GM12878 (cell line): ENCODE data around the gene ITGA2. TPM values are rescaled to one million over a fixed set of nuclear protein-coding genes. Genes with fewer than 3 reads are reported as not detected.

Experiments
- ATAC-seq: fragments of 200-7000 bp; cut with Tn5 transposase; 3 replicates; pipeline ENCODE4 v1.9.1; 2020; ENCODE audit warnings: mild to moderate bottlenecking, moderate library complexity
- BruUV-seq: library from RNA; stranded (reverse); fragments of 400-500 nt; replicated peaks from 2 replicates; lab custom pipeline; 2021; lab: Mats Ljungman, UMichigan
- CTCF ChIA-PET: fragments of 300-600 bp; sonication (Branson Sonifier 250); formaldehyde crosslinking; extraction: SDS; loops from one replicate; lab custom pipeline; 2021; ENCODE audit warnings: inconsistent platforms; lab: Yijun Ruan, JAX
- POLR2A ChIA-PET: fragments of 350-600 bp; formaldehyde crosslinking; extraction: SDS; loops from one replicate; lab custom pipeline; 2021; ENCODE audit warnings: inconsistent platforms; lab: Charles Lee
- RAD21 ChIA-PET: fragments of 300-600 bp; sonication (Branson Sonifier 250); formaldehyde crosslinking; loops from one replicate; lab custom pipeline; 2023; ENCODE audit warnings: antibody characterized with exemption; ENCODE audit not compliant: unreplicated experiment; lab: Charles Lee
- SMC1A ChIA-PET: fragments of 300-600 bp; sonication (Branson Sonifier 250); formaldehyde crosslinking; loops from one replicate; lab custom pipeline; 2023; ENCODE audit not compliant: unreplicated experiment, uncharacterized antibody; lab: Charles Lee
- DNase-seq: peaks from one replicate; pipeline ENCODE4 v3.0.0-alpha.2; 2011; ENCODE audit warnings: low read depth, low spot score
- FAIRE-seq: peaks from 3 replicates; lab custom pipeline; 2011; peaks lifted over from hg19 to GRCh38; lab: Jason Lieb, UNC
- H2AFZ ChIP-seq: 2 replicates; pipeline ENCODE4 v1.6.0; 2011; ENCODE audit warnings: low read depth, low read length, control low read depth; ENCODE audit not compliant: control insufficient read depth
- H3K27ac ChIP-seq: 2 replicates; pipeline ENCODE4 v1.5.1; 2011; ENCODE audit warnings: control low read depth; ENCODE audit not compliant: control insufficient read depth, insufficient read depth
- H3K27me3 ChIP-seq, 2 experiments: replicated peaks in 1 of 2; 2 replicates each; pipeline versions ENCODE4 v1.6.0 to v1.6.1; 2011; ENCODE audit warnings: low read length in 1 of 2; ENCODE audit not compliant: control insufficient read depth in 2 of 2, insufficient read depth in 2 of 2
- H3K36me3 ChIP-seq, 2 experiments: 2 replicates each; pipeline ENCODE4 v1.5.1; 2011; ENCODE audit warnings: low read length in 1 of 2; ENCODE audit not compliant: control insufficient read depth in 2 of 2, insufficient read depth in 2 of 2
- H3K4me1 ChIP-seq: 2 replicates; pipeline ENCODE4 v1.6.1; 2011; ENCODE audit warnings: mild to moderate bottlenecking, low read length, moderate library complexity, mixed read lengths; ENCODE audit not compliant: control insufficient read depth, insufficient read depth
- H3K4me2 ChIP-seq: 2 replicates; pipeline ENCODE4 v1.6.0; 2011; ENCODE audit warnings: control low read depth; ENCODE audit not compliant: control insufficient read depth, insufficient read depth
- H3K4me3 ChIP-seq: fragments of 200-600 bp; sonication (generic); 2 replicates; pipeline ENCODE4 v1.5.1; 2016
- H3K79me2 ChIP-seq: 2 replicates; pipeline ENCODE4 v1.6.0; 2011; ENCODE audit warnings: low read length; ENCODE audit not compliant: control insufficient read depth, insufficient read depth
- H3K9ac ChIP-seq: 2 replicates; pipeline ENCODE4 v1.8.0; 2011; ENCODE audit warnings: low read length, control low read depth, mixed read lengths; ENCODE audit not compliant: control insufficient read depth, insufficient read depth
- H3K9me3 ChIP-seq: replicated peaks from 3 replicates; pipeline ENCODE4 v1.5.1; 2011; ENCODE audit warnings: mild to moderate bottlenecking, low read length; ENCODE audit not compliant: control insufficient read depth, insufficient read depth
- H4K20me1 ChIP-seq: 2 replicates; pipeline ENCODE4 v1.6.0; 2011; ENCODE audit not compliant: control insufficient read depth, insufficient read depth
- ATF7 ChIP-seq: fragments of 450-650 bp; IDR thresholded peaks from 2 replicates; pipeline ENCODE4 v1.6.1; 2016; ENCODE audit warnings: low read depth, mild to moderate bottlenecking
- BACH1 ChIP-seq: fragments of 450-650 bp; IDR thresholded peaks from 2 replicates; pipeline ENCODE4 v1.6.1; 2017; ENCODE audit warnings: mild to moderate bottlenecking, borderline replicate concordance
- CEBPB ChIP-seq, 2 experiments: fragments of 150-350 bp in 1 of 2; IDR thresholded peaks; 2 replicates each; pipeline ENCODE4 v1.6.1; 2012 to 2014; ENCODE audit warnings: low read depth in 2 of 2, low read length in 2 of 2, borderline replicate concordance in 1 of 2, inconsistent platforms in 1 of 2
- CREB1 ChIP-seq: IDR thresholded peaks from 2 replicates; pipeline ENCODE4 v1.6.1; 2012; ENCODE audit warnings: low read depth, mild to moderate bottlenecking, inconsistent platforms
- FOXK2 ChIP-seq: fragments of 450-650 bp; IDR thresholded peaks from 2 replicates; pipeline ENCODE4 v1.6.1; 2017; ENCODE audit warnings: mild to moderate bottlenecking, moderate library complexity
- NFIC ChIP-seq: IDR thresholded peaks from 2 replicates; pipeline ENCODE4 v1.6.1; 2012; ENCODE audit warnings: low read depth, mild to moderate bottlenecking, inconsistent platforms, low read length, moderate library complexity
- PBX3 ChIP-seq: IDR thresholded peaks from 2 replicates; pipeline ENCODE4 v1.6.1; 2011; ENCODE audit warnings: mild to moderate bottlenecking, low read depth, low read length, moderate library complexity; ENCODE audit not compliant: insufficient replicate concordance
- POLR2AphosphoS2 ChIP-seq: IDR thresholded peaks from 2 replicates; pipeline ENCODE4 v1.6.1; 2011; ENCODE audit warnings: low read depth, mild to moderate bottlenecking, low read length, improper control_type of control experiment, moderate library complexity
- SPI1 ChIP-seq: IDR thresholded peaks from 2 replicates; pipeline ENCODE4 v1.6.1; 2011; ENCODE audit warnings: low read depth, mild to moderate bottlenecking, low read length, moderate library complexity, borderline replicate concordance; ENCODE audit not compliant: insufficient read depth
- TCF3 ChIP-seq: IDR thresholded peaks from 2 replicates; pipeline ENCODE4 v1.6.1; 2012; ENCODE audit warnings: low read depth, mild to moderate bottlenecking, low read length, borderline replicate concordance; ENCODE audit not compliant: insufficient read depth
- ZNF207 ChIP-seq: fragments of 450-650 bp; IDR thresholded peaks from 2 replicates; pipeline ENCODE4 v1.6.1; 2014; ENCODE audit warnings: antibody characterized with exemption, mild to moderate bottlenecking, borderline replicate concordance
- WGBS: methylation state at CpG from one replicate; pipeline ENCODE4 v1.1.6; 2016; ENCODE audit warnings: low lambda C conversion rate; ENCODE audit not compliant: insufficient replicate concordance, insufficient coverage; ENCODE audit errors: missing lambda C conversion rate; 5-methylcytosine and 5-hydroxymethylcytosine counted together
- in situ Hi-C: fragments of 300-500 bp; cut with MboI; formaldehyde crosslinking; loops from 9 replicates; pipeline ENCODE4 v1.14.3; 2018; ENCODE audit warnings: mixed read lengths
- intact Hi-C: fragments of 100-400 bp; cut with micrococcal nuclease; formaldehyde crosslinking; loops from one replicate; pipeline ENCODE4 v1.14.2; 2022; ENCODE audit not compliant: unreplicated experiment
- polyA plus RNA-seq, 11 experiments: library from polyadenylated mRNA; depleted of rRNA in 4 of 11; unstranded in 6 of 11; stranded (reverse) in 5 of 11; fragments of >200 nt; fragmentation: Nextera tagmentation in 4 of 11; fragmentation: Illumina TruSeq in 1 of 11; extraction: Ambion mirVana in 4 of 11; extraction: Trizol in 1 of 11; gene quantifications; 1 replicate in 1 of 11; 2 replicates in 10 of 11; pipeline versions ENCODE4 v1.2.1 to v1.2.3, GENCODE V29; 2011 to 2016; ENCODE audit warnings: inconsistent platforms in 2 of 11, missing spikeins in 2 of 11, low read depth in 1 of 11
- total RNA-seq, 4 experiments: library from RNA; depleted of rRNA in 3 of 4; stranded (reverse); fragments of >200 nt in 3 of 4; fragmentation: Illumina TruSeq in 1 of 4; extraction: Trizol in 1 of 4; gene quantifications; 2 replicates each; pipeline versions ENCODE4 v1.2.1 to v1.2.3, GENCODE V29; 2013 to 2021

ITGA2 gene
- total and polyA plus RNA-seq, 10 of the 15 experiments (the other 5 are each of a cell fraction or from before 2014, with no cell fraction given): under 0.01 to 0.13 (median 0.03) TPM; not detected in 6

DNA sequence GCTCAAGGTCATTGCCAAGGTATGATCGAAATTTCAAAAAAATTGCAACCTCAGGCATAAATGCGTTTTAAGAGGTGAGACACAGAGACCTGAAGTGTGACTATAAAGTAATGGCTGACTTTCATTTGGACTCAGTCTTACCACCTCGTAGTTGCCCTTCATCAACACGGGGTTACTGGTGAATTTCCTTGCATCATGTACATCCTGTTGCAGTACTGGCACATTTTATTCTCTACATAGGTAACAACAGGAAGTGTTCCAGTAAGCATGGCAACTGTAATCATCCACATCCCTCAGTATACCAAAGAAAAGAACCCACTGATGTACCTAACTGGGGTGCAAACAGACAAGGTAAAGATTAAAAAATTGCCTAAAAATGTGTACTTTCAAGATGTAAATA is 91.1 kb downstream of the ITGA2 start:
- Histone ChIP-seq H3K79me2 (no peaks in the 10 kb centered on the region), H3K36me3 (no peaks in the 10 kb centered on the region), H3K27me3 (no peaks in the 10 kb centered on the region; a peak in 2 of 4 replicates), H3K27ac (no peak overlapping the region), H3K4me3 (no peak overlapping the region), H4K20me1 (no peaks in the 10 kb centered on the region), H3K9me3 (no peaks in the 10 kb centered on the region), H3K9ac (no peak overlapping the region)
- RAD21 ChIA-PET: interaction anchor here (1.0 kb wide), 1 partner anchor 132 kb away, joined by 3 read pairs; no protein-coding TSS in a partner anchor
- no peak for DNase-seq
- no TSS peak for BruUV-seq
- WGBS: 10% methylated on average over 4 of the region's 4 CpGs
- no peak for FAIRE-seq
- TF ChIP-seq NFIC (no peak), SPI1 (no peak), CREB1 (no peak), FOXK2 (no peak), PBX3 (no peak), POLR2AphosphoS2 (no peak), ATF7 (no peak), CEBPB (IDR thresholded peaks at IDR 0.05; ENCODE audit: borderline replicate concordance in 1 of 2, low read depth in 2 of 2, low read length in 2 of 2) (no peak), ZNF207 (no peak), BACH1 (no peak), TCF3 (no peak)
- TF ChIP-seq, all 136 proteins: peak for 0
- in situ Hi-C loops (no loop called here), intact Hi-C loops (no loop called here)
- no peak overlapping the region for H3K4me2 ChIP-seq
- CTCF ChIA-PET: no interaction called here
- H2AFZ ChIP-seq: no peak overlapping the region
- SMC1A ChIA-PET: no interaction called here
- ATAC-seq: no peak
- POLR2A ChIA-PET: interaction anchor here (0.5 kb wide), 1 partner anchor 266 kb away, joined by 5 read pairs; no protein-coding TSS in a partner anchor
- H3K4me1 ChIP-seq: no peaks in the 10 kb centered on the region
